NCI-H2196 (cell line): Measurements from ENCODE around the gene COLQ.
"Not testable (repeated sequence)": the region's sequence is repeated elsewhere in the genome, so short reads cannot be mapped to it uniquely, and the experiment has no call there.

Experiments
- DNase-seq: peaks from one replicate; lab custom pipeline; 2025; ENCODE audit not compliant: unreplicated experiment; lab: John Stamatoyannopoulos, UW

Gene COLQ

DNA sequence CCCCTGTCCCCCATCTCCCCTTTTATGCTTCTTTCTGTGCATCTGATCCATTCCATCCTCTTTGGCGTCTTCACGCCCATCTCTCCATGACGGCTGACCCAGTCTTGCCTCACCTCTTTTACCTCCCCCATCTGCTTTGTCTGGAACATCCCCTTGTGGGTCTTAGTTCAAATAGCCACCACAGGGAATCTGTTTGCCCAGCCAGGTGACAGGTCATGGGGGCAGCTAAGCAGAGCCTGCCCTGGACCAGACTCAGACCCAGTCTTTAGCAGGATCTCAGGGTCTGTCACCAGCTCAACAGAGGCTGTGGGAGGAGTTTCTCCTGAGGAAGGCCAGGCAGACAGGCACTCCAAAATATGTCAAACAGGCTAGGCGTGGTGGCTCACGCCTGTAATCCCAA, 28.1 kb downstream of the COLQ start:
- no peak for DNase-seq

DNA sequence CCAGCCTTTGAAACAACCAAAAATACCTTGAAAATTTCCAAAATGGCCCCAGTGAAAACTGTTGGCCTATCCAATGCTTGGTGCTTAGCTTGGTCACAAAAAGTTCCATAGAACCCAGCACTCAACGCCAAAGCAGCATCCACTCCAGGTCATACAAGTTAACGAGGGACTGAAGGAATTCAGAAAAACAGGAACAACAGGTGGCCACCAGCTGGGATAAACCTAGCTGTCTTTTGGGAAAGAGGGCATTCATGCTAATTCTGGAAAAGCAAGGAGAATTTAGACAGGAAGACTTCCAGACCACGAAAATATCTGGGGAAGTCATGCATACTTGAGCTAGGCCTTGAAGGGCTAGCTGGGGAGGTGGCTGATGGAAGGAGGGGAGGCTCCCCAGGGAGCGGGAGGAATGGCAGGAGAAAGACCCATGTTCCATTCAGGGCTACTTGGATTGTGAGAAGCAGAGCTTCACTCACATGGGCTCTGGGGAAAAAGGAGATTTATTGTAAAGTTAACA, 28.6 kb downstream of the COLQ start:
- no peak for DNase-seq

DNA sequence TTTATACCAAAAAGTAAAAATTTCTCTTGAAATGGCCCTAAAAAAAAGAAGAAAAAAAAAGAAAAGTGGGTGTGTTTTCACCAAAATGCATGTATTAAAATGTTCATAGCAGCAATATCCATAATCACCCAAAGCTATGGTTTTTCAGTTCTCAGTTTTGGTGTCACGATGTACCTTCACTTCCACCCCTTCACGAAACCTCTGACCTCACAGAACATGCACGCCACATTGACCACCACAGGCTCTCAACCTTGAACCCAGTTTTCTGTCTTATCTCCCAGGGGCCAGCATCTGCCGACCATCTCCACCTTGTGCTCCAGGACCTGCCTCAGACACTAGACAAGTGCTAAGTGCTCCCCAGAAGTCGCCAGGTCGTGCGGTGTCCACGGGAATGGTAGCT, 30.4 kb downstream of the COLQ start:
- no peak for DNase-seq

DNA sequence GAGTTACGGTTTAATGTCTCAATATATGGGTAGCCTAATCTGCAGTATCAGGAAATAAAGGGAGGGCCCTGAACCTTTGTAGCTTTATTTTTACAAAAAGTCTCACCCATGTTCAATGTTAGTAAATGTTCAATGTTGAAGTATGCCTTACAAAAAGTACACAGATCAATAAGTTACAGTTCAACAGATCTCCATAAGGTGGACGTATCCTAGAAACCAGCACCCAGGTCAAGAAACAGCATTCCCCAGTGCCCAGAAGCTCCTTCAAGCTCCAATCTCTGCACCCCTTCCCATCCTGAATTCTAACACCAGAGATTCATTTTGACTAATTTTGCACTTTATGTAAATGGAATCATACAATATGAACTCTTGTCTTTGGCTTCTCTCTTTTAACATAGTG, 31.3 kb downstream of the COLQ start:
- DNase-seq = no peak

DNA sequence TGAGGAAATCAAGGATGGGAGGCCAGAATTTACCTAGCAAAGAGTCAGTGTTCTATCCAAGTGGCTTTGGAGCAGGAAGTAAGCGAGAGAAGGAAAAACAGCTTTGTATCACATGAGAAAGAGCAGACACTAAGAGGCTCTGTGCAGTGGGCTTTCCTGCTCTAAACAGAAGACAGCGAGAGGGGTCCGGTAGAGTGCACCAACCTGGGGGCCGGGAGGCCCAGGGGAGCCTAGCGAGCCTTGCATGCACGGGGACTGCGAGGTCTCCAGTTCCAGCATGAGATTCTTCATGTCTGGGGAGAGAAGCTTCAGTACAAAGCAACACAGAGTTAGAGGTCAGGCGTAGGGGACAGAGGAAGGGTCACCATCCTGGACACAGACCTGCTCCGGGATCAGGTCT, 33.5 kb downstream of the COLQ start:
- DNase-seq = no peak

DNA sequence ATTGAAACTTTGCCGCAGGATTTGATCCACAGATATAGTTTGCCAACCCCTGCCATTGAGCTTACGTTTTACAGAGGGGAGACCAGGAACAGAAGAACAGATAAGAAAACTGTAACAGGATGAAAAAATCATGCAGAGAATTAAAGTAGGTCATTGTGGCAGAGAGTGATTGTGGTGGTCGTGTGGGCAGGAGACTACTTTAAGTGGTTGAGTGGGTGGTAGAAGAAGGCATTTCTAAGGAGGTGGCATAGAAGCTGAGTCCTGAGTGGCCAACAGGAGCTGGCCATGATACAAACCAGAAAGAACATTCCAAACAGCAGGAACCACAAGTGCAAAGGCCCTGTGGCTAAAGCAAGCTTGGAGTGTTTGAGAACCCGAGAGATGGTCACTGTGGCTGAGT, 34.5 kb downstream of the COLQ start:
- DNase-seq = no peak

DNA sequence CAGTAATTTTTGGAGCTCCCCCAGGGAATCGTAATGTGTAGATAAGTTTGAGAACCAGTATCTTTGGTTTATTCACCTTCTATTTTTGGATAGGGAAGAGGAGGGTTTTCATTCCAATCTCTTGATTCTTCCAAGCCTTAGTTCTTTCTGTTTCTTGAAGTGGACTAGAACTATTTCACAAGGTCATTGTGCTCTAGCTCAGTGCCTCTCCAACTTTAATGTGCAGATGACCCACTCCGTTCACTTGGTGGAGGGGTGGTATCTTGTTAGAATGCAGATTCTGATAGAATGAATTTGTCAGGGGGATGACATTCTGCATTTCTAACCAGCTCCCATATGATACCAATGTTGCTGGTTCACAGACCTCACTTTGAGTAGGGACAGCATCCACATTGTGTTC, 35.5 kb downstream of the COLQ start:
- DNase-seq = no peak

DNA sequence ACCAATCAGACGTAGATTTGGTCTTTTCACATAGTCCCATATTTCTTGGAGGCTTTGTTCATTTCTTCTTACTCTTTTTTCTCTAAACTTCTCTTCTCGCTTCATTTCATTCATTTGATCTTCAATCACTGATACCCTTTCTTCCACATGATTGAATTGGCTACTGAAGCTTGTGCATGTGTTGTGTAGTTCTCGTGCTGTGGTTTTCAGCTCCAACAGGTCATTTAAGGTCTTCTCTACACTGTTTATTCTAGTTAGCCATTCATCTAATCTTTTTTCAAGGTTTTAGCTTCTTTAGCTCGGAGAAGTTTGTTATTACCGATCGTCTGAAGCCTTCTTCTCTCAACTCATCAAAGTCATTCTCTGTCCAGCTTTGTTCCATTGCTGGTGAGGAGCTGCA, 37.0 kb downstream of the COLQ start:
- DNase-seq = not testable (repeated sequence)

DNA sequence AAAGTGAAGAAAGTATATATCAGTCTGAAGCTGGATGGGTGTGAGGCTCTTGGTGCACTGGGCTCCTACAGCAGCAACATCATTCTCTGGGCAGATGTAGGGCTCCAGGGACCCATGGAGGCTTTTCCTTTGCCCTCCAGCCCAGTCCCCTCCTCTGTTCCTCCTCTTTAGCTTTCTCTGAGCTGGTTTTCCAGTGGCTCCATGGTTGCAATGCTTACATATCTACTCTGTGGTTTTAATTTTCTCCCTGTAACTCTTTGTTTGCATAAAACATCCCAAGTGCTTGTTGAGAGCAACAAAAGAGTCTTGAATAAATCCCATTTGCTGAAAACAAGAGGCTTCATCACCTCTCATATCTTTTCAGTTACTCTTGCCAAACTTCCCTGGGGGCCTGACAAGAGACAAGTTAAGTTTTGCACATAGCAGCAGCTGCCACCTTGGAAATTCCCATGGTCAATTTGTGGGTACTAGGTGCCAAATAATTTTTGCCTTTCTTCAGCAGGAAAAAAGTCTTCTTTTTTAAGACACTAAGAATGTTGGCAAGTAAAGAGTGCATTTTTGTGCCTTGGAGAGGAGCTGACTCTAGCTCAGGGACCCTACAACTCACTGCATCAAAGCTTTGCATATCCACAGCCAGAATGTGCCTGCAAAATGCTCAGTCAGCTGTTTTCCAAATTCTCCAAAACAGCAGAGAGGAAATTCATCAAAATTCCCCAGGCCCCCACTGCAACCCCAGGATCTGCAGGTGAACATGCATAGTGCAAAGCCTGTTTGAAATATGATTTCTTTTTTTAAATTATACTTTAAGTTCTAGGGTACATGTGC, 41.9 kb downstream of the COLQ start:
- DNase-seq = no peak

DNA sequence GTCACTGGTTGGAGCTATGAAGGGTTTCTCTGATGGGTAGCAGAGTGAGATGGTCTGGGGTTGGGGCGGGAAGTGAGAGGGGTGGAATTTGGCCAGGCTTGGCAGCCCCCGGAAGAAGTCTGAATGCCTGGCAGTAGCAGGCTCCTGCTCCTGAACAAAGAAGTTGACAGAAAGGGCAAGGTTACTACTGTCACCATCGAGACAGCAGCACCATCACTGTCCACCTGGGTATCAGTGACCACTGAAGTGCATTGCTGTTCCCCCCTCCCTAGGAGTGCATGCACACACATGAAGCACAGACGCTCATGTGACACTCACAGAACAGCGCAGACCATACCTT, 42.9 kb downstream of the COLQ start:
- DNase-seq = no peak

DNA sequence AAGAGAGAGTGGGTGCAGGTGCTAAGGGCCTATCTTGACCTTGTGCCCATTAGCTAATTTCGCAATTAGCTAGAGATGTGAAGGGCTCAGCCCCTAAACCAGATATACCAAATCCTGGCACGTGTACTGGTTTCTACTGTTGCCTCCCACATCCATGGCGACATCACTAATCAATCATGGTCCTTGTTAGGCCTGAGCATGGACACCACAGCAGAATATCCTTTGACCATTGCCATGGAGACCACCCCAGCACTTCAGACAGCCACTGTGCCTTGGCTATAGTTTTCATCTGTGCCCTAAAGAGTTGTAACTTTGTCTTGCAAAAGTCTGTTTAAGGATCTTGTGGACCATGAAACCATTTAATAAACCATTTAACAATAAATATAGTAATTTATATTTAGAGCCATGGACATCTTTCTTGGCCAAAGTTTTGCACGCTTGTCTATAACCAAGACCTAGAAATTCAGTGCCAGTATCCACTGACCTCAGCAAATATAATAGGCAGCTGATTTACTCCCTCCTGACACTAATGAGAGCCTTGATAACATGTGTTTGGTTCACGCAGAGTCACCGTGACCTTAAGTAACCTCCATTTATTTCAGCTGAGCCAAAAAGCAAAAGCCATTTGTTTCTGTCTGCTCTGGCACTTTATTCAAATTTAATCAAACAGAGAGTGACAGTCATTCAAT, 43.4 kb downstream of the COLQ start:
- no peak for DNase-seq

DNA sequence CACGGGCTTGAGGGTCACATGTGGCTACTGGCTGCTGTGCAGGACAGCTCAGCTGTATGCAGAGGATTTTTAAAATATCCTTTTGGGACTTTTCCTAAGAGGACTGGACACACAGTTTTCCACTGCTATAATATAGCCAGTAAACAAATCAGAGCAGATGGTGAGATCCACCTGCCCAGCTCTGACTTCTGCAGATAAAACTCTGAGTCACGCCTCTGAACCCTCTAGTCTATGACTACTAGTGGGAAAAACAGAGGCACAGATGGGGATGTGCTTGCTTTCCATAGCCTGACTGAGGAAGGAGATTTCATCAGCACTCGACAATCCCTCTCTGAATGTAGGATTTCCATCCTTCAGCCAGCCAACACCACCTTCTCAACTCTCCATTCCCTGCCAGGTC, 45.1 kb downstream of the COLQ start:
- DNase-seq = no peak

DNA sequence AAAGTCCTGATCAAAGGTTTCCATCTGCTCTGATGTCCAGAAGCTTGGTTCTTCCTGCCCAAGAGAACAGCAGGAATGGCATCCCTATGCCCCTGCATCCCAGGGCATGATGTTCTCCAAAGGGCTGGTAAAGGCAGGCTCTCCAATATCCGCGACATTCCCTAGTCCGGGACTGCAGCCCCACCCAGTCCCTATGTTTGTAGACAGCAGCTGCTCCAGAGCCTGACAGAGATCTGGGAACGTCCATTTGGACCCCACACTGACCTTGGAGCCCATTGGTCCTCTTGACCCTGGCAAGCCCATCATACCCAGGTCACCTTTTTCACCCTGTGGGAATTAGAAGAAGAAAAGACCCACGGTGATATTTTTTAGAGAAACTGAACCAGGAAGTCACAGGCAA, 46.3 kb downstream of the COLQ start:
- no peak for DNase-seq

DNA sequence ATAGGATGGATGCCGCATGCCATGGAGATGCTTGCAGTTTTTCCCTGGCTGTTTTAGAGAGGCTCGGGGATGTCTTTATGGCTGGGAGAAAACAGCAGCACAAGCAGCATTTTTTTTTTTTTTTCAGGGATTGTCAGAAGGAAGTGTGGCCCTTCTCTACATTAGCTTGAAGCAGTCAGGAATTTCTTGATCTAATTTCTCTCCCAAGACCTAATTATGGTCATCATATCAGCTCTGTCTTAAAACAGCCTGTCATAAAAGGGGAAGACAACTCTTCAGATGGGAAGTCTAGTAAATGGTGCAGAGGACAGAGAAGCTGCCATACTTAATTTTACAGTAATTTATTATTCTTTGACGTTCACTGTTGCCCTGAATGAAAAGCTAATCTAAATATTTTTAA, 49.6 kb downstream of the COLQ start:
- DNase-seq = no peak

DNA sequence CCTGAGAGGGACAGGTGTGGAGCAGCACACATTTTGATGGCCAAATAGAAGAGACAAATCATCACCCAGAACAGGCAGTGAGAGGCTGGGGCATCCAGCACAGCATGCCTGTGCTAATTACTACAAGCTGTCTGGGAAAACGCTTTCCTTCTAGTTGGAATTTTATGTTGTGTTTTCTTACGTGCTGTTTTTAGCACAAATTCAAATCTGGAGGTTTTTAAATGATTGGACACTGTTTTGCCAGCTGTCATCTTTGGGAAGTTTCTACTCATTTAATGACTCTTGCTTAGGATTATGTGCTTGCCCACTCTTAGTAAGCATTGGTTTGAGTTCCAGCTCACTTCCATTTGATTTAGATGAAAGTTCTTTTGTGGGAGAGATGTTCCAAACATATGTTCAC, 50.7 kb downstream of the COLQ start:
- no peak for DNase-seq

DNA sequence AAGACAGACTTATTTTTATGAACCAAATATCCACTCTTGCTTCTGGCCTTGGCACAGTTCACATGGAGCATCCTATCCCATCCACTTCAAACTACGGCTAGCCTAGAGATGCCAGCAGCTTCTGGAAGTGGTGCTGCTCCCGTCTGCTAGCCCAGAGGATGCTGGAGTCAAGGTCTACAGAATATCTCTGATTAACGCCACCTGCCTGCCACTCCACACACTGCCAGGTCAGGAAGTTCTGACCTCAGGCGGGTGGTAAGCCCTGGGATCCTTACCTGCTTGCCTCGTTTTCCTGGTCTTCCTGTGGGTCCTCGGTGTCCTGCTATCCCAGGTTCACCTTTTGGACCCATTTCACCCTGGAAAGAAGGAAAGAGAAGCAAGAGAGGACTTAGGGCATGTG, 51.2 kb downstream of the COLQ start:
- no peak for DNase-seq

DNA sequence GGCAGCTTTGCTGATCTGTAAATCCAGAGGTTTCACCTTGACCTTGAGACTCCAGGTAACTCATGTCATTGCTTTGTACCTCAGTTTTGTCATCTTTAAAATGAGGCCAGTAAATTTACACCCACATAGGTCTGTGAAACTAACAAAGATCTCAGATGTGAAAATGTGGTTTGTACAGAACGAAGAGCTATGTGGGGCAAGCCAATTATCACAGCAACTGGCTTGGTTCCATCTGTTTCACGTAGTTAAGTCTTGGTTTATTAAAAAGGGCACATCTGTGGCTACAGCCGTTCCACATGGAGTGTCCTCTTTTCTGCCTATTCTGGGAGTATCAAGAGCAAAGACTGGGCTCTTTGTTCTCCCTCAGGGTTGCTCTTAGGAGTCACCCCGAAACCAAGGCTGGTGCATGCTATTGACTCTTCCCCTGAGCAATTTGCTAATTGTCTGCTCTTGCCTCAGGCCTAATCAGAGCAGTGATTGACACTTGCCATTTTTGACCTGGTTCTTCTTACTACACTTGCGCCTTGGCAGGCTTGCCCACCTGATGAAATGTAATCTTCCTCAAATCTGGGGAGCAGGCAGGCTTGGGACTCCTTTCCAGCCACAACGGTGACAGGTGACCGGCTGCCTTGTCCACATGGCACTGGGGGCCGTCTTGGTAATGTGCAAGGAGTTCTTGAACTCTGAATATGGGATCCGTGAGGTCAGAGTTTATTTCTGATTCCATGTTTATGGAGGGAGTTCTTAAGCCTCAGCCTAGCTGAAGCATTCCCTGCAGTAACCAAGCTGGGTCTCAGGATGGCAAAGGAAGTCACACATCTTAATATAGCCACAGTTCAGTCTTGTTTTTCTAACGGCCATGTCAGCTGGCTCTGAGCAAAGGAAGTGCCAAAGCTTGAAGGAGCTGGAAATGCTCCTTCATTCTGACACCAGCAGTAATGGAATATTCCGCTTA, 54.0 kb downstream of the COLQ start:
- DNase-seq = no peak

DNA sequence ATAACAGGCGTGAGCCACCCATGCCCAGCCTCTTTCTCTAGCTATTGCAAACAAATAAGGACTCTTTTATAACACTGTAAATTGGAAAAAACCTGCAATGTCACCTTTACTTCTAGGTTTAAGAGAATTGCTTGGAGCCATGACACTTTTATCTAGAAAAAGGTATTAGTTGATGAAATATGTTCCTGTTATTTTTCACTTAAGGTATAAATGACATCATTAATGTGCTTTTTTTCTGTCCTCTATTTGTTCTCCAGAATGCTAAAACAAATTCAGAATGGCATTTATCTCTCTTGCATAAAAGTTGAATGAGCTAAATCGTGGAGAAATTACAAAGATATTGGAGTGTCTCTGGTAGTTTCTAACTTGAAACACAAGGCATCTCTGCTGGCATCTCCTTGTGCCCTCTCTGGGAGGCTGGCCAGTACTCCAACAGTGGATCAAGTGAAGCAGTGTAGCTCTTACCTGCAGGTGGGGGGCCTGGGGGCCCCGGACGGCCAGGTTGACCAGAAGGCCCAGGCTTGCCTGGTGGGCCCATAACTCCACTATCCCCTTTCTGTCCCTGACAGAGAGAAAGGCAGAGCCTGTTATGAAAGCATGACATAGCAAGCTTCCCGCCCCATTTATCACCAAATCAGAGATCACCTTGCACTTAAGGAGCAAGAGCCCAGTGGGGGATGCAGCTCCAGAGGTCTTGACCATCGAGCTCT, 55.5 kb downstream of the COLQ start:
- no peak for DNase-seq

DNA sequence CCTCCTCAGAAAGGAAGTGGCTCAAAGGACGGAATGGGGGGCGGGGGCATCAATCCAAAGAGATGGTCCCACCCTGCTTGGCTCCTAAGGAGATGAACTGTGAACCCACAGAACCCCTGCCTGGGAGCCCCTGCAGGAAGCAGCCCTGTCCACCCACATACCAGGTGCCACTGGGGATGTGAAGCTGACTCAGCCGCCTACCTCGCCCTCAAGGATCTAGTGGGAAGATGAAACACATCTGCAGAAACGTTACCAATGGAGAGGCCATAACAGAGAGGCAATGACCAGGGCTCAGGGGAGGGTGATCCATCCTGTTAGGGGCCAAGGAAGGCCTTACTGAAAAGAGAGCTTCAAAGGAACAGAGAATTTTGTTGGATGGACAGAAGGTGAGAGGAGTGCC, 59.1 kb downstream of the COLQ start:
- DNase-seq = no peak

DNA sequence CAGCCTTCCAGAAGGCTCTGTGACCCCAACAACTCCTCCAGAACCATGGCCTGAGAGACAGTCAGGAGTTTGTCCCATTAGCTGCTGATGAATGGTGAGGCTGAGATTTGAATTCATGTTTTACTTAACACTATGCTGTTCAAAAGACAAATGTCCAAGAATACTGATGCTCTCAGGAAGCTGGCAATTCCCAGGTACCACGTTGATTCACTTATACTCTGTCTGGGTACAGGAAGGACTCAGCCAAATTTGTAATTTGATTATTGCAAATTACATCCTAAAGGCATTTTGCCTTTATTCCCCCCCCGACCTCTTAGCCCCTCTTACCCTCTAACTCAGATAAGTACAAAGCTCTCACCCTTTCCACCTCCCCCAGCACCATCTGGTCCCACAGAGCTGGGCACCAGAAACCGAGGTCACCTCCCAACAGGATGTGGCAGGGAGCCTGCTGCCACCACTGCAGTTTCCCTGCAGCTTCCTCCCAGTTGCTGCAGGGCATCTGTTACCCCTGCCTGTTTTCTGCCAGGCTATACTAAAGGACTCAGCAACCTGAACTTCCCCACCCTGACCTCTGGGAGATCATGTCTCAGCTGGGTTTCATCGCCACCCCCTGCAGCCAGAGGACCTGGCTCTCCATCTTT, 60.5 kb downstream of the COLQ start:
- DNase-seq = no peak
